HG03378 (cell line): ENCODE measurements around the gene UBTD1.

Source experiments
- ATAC-seq: cut with Tn5 transposase; IDR thresholded peaks from one replicate; pipeline ENCODE4 v1.9.1; 2021; ENCODE audit warnings: mild to moderate bottlenecking, moderate library complexity; ENCODE audit not compliant: unreplicated experiment

Gene UBTD1

DNA sequence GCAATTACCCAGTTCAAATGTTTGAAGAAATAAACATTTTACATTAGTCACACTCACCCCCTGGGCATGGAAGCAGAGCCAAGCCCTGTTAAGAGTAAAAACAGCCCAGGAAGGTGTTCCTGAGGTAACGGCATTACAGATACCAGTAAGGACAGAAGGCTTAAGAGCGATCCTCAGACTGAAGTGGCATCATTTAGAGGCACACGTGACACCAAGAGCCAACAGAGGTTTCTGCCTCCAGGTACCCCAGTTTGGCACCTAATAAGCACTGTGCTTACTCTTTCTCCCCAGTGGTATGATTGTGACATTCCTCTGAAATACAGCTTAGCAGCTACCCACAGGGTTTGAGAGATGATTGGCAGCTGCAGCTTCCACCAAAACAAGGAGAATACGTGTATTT lies 17.7 kb upstream of the UBTD1 start:
- no peak for ATAC-seq

DNA sequence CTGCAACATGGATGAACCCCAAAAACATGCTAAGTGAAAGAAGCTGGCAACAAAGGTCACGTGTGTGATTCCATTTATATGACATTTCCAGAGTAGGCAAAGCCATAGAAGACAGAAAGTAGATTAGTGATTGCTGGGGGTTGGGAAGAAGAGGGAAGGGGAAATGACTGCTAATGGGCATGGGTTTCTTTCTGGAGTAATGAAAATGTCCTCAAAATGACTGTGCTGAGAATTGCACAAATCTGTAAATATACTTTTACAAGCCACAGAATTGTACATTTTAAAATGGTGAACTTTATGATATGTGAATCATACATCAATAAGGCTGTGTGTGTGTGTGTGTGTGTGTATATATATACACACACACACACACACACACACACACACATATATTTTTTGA lies 16.3 kb upstream of the UBTD1 start:
- ATAC-seq = no peak

DNA sequence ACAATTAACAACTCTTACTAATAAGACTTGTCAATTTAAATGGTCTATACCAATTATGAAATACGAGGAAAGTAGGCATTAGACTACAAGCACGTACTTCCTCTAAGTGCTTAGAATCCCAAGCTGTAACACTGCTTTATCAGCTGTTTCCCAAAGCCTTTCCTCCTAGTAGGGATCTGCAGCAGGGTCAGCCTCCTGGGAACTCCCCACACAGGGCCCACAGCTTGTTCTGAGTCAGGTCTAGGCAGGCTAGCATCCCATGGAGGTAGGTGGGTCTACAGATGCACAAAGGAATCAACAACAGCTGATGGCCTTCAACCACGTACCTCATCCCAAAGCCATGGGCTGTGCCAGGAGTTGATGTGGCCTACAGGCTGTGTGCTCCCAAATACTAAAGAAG lies 15.2 kb upstream of the UBTD1 start:
- no peak for ATAC-seq

DNA sequence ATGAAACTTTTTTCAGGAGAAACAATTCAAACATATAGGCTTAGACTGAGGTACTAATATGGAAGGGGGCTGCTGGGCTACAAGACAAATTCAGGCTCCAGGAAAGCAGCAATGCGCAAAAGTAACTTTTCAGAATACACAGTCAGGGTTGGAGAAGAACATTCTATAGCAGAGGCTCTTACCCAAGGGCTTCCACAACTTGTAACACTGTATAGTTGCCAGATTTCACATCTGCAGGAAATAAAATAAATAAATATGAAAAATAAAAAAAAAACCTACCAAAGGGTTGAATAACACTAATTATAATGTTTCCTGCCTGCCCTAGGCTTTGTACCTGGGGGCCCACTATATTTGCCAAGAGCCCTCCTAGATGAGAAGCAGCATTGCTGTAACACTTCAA lies 14.8 kb upstream of the UBTD1 start:
- no peak for ATAC-seq

DNA sequence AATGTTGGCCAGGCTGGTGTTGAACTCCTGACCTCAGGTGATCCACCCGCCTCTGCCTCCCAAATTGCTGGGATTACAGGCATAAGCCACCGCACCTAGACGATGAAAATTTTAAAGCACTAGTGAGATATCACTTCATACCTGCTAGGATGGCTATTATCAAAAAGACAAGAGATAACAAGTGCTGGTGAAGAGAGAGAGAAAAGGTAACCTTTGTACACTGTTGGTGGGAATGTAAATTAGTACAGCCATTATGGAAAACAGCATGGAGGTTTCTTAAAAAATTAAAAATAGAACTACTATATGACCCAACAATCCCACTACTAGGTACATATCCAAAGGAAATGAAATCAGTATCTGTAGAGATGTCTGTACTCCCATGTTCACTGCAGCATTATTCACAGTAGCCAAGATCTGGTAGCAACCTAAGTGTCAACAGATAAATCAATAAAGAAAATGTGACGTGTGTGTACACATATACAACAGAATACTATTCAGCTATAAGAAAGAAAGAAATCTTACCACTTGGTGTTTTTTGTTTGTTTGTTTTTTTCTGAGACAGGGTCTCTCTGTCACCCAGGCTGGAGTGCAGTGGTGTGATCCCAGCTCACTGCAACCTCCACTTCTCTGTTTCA lies 13.0 kb upstream of the UBTD1 start:
- no peak for ATAC-seq

DNA sequence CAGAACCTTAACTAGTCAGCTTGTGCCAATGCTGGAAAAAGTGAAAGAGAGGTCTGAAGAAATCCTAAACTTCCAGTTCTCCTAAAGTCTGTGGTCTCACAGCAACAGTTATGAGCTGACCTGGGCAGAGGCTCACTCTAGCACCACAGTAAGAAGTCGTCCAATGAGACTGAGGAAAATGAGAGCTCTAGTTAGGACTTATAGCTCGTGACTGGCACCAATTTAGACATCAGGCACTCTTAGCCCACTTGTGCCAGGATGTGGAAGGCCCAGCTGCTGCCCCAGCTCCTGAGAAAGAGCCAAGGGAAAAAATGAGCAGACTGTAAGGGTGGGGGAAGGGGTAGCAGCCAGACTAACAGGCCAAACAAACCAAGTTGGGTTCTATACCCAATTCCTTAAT lies 8.1 kb upstream of the UBTD1 start:
- no peak for ATAC-seq

DNA sequence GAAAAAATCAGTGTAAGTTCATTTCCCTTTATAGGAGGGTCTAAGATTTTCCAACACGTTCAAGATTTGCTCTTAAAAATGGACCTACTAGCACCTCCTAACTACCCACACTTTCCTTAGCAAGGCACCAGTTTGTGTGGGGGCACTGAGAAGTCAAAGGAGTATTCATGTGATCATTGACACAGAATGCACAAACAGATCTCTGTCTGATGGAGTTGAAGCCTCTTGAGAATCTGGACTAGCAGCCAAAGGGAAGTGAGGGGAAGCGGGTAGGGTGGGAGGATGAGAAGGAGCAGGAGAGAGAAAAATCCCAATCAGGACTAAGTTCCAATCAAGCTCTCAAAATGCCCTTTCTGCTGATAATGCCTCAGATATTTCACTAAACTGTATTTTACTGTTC lies 4.6 kb upstream of the UBTD1 start:
- no peak for ATAC-seq

DNA sequence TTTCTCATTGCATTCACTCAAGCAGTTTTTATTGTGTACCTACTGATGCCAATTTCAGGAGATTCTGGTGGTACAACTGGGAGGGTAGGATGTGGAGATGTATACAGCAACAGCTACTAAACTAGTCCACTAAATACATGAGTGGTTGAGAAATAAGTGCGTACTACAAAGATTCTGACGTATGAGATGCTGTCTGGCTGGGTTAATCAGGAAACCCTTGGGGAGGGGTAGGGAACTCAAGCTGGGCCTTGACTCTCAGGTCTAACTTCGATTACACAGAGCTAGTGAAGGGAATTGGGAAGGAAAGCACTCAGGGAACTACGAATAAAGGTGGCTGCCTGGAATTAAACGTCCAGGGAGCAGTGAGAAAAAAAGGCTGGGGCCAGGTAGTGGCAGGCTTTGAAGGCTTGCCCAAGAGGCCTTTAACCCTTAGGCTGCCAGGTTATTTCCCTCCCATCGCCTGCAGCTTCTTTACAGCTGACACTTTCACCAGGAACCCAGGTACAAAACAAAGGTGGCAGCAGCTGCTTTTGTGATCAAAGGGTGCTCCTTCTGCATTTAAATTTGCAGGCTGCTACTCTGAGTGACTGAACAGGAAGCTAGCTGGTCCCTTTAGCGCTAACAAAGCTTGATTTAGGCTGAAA lies 3.7 kb upstream of the UBTD1 start:
- ATAC-seq = no peak

DNA sequence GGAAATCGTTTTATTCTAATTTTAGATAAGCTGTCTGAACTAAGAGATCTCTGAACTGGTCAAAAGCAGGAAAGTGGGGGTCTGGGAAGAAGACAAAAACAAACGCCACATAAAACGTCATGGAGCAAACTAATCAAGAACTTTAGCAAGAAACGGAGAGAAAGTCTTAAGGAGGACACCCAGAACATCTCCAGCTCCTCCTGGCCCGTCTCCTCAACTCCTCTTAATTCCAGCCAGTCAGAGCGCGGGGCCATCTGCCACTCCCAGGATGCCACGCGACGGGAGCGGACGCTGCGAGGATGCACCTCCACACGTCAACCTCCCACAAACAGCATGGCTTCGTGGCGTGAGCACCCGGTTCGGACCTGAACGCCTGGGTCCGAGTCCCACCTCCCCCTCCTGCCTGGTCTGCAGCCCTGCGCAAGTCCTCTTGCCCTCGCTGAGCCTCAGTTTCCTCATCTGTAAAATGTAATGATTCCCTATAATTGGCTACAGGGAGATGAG lies 1.1 kb upstream of the UBTD1 start:
- no peak for ATAC-seq

DNA sequence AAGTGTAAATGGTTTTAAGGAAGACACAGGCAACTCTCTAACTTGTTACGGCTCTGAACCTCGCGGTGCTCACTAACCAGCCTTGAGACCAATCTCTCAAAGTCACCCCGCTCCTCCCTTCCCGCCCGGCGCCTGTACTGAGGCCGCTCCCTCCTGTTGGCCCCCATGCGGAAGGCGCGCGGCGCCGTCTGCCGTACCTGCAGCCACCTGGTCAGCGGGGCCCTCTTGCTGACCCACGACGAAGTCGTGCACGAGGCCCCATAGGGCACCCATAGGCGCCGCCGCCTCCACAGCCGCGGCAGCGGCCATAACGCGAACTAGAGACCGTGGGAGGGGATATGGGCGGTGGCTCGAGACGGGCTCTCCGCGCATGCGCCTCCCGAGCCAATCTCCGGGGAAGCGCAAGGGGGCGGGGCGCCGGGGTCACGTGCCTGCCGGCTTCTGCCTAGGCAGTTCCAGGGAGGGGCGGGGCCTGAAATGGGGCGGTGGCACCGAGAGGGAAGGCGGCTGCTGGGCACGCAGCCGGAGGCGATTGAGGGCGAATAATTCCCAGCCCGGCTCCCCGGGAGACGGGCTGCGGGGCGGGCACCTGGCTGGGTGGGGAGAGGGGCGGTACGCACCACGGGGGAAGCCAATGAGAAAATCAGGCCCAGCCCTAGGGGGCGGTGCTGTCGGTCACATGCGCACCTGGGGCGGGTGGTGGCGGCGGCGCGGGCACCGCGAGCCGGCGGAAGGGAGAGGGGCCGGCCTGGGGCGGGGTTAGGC lies 466 bp upstream of the UBTD1 start, which contains the start of gene MMS19:
MMS19 (minus strand) TSS at position 347 of the 765 bp plus-strand sequence; CDS start at position 309, 38 bp downstream.
- ATAC-seq = peak; percentile 81

DNA sequence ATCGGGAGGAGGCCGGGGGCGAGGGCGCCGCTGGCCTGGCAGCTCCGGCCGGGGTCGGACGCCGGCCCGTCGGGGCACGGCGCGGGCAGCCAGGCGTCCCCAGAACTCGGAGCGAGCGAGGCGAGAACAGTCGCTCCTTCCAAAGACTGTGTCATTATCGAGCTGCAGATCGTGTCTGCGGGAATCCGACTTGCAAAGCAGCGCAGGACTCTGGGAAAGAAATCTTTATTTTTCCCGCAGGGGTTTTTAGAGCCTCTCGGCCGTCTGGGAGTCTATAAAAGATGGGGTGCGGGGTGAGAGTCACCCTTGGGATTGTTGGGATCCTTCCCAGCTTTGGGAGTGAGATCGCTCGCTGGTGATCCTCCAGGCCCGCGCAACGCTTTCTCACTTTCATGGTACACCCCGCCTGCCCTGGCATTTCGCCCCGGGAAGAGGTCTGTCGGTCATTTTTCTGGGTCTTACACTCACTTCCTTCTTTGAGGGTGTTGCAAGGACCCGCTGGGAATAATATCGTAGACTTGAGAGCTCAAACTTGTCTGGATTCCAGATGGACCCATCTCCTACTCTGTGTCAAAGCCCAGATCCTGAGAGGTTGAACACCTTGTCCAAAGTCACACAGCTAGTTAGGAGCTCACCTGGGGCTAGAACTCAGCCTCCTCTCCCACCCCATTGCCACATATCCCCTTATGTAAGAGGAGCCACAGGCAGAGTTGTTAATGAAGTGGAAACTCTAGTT lies 1.0 kb downstream of the UBTD1 start:
- ATAC-seq = no peak

DNA sequence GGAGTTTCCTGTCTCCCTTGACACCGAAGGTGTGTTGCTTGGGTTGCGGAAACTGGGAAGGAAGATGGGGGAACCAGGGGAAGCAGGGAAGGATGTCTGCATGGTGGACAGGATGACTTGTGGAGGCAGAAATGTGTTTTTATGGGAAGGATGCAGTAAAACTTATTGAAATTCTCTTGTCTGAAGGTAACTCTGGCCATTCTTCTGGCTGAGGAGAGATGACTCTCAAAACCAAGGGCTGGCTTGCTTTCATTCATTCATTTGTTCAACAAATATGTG lies 1.5 kb downstream of the UBTD1 start:
- ATAC-seq = no peak

DNA sequence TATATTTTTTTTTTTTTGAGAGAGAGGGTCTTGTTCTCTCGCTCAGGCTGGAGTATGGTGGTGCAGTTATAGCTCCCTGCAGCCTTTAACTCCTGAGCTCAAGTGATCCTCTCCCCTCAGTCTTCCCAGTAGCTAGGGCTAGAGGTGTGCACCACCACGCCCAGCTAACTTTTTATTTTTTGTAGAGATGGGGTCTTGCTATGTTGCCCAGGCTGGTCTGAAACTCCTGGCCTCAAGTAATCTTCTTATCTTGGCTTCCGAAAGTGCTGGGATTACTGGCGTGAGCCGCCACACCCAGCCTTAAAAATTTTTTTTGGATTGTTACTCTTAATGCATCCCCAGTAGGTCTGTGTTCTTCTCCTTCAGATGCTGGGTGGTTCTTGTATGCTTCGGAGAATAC lies 4.2 kb downstream of the UBTD1 start:
- no peak for ATAC-seq

DNA sequence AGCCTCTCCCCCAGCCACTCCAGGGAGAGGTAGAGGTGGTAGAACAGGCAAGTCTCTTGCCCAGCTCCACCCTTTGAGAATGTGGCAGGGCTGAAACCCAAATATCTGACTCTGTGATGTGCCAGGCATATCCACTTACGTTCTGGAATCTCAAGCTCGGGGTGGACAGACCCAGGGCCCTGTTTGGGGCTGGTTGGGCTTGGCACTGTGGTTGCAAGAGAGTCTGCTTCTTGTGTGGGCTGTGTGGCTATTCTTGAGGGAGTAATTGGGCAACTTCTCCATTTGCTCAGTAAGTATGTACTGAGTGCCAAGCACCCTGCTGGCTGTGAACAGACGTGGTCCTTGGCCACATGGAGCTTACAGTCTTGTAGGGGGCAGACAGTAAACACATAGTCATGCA lies 4.7 kb downstream of the UBTD1 start:
- no peak for ATAC-seq

DNA sequence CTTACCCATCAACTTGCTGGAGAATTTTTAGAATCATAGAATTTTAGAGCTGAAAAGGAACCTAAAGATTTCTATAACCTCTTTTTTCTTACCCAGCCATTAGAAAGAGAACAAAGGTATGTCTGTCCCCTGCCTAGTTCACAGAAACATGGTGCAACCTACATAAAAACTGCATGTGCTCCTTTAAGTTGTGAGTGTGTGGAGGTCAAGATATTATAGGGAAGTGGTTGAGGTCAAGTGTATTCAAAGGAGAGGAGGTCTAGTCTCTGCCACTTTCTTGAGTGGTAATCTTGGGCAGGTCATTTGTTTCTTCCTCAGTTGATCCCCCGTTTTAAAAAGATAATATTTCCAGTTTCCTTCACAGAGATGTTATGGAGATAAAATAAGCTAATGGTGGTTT lies 6.4 kb downstream of the UBTD1 start:
- no peak for ATAC-seq

DNA sequence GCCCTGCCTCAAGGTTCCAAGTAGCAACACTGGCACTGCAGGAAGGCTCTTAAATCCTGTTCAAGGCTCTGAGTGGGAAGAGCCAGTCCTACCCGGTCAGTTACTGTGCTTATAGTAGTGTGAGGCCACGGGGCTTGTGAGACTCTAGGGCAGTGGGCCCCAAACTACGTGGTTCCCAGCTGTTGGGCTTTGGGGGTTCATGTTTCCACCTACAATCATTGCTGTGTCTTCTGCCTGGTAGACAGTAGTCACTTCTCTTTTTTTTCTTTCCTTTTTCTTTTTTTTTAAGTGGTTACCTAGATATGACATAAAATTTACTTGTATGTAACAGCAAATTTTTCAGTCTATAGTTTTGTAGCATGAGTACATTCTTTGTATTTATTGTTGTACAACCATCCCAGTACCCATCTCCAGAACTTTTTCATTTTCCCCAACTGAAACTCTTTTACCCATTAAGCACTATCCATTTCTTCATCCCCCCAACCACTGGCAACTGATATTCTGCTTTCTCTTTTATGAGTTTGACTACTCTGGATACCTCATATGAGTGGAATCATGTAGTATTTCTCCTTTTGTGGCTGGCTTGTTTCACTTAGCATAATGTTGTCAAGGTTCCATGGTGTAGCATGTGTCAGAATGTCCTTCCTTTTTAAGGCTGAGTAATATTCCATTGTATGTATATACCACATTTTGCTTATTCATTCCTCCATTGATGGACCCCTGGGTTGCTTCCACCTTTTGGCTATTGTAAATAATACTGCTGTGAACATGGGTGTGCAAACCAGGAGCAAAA lies 7.7 kb downstream of the UBTD1 start:
- no peak for ATAC-seq

DNA sequence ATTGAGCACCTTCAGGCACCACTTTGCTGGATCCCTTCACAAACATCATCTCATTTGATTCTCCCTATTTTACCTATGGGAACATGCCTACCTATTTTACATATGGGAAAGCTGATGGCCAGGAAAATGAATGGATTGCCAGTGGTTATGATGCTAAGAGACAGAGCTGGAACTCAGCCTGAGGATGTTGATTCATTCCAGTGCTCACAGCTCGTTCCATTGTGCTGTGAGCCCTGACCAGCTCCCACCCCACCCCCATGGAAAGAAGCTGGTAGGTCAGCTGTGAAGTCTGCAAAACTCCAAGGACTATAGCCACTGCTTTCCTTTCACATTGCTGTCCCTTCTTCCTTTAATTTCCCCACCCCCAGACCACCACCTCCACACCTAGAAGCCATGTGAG lies 9.6 kb downstream of the UBTD1 start:
- no peak for ATAC-seq

DNA sequence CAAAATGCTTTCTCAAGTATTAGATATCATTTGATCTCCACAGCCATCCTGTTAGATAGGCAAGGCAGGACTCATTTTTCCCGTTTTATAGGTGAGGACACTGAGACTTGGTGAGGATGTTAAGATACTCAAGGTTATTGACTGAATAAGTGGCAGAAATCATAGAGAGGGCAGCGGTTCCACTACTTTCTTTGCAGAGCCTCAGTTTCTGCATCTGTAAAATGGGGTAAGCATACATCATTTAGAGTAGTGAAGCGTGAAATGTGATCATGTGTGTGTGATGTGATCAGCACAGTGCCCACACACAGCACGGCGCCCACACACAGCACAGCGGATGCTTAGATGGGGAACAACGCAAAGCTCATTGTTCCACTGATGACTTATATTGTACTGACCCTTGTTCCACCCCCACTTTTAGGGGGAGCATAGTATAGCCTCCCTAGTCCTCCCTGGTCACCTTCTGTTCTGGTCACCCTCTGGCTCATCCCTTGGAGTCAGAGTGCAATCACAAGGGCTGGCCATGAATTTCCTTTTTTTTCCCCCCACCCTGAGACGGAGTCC lies 10.5 kb downstream of the UBTD1 start:
- no peak for ATAC-seq

DNA sequence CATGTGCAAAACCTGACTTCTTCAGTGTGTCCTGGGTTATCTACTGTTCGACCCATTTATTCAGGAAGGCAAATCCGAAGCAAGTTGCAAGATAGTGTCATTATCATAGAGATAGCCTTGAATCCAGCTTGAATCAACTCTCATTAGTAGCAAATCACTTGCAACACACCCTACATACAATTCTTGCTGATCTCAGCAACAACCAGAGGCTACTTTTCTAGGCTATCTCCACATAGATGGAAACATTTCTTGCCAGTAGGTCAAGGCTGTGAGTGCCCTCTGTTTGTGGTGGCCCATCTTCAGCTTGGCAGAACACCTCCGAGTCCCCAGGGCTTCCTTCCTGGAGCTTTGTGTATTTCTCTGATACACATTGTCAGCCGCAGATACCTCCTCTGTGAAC lies 12.0 kb downstream of the UBTD1 start:
- ATAC-seq = no peak

DNA sequence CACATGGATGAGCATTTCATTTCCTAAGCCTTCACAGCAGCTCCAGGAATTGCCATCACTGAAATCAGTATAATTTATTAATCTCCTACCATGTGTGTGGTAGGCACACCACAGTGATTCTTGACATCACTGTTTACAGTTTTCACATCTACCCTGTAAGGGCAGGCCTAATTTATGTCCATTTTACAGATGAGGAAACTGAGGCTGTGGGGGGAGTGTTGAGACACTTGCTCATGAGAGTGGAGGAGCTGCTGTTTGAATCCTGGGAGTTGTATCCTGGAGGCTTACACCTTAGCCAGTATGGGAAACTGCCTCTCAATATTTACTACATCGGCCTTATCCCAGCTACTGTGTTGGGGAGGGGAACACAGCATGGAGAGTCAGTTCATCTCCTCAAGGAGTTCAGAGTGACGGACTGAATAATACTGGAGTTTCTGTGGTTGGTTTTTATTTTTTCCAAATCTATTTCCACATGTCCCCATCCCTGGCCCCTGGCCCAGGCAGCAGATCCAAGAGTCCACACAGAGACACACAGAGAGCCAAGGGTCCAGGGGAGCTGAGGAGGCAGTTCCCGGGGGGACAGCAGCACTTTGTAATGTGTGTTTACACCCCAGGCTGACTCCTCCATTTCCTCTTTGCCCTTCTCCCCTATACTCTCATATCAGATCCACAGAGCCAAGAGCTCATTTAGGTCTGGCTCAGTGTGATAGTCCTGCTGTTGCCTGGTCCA lies 13.2 kb downstream of the UBTD1 start:
- ATAC-seq = no peak
